Stimulated activated CD4-positive, alpha-beta T cell treated with anti-CD3 and anti-CD28 coated beads, Interleukin-1b, Interleukin-23, amount 100 ng/mL, for 24 hours (primary cell): ENCODE results near the gene ZFYVE28.
"Not testable (repeated sequence)": the region's sequence is repeated elsewhere in the genome, so short reads cannot be mapped to it uniquely, and the experiment has no call there.

Experiments
- DNase-seq, 4 experiments: peaks; one replicate each; pipeline ENCODE4 v3.0.0-alpha.2; 2020; ENCODE audit warnings: low read depth in 4 of 4, low spot score in 1 of 4

Gene ZFYVE28

GRCh38 chr4:2446656-2447564 is 28.5 kb upstream of the ZFYVE28 start:
- DNase-seq: no peak

- no peak for DNase-seq
Measured at GRCh38 chr4:2445571-2445970, 27.1 kb upstream of the ZFYVE28 start.

GRCh38 chr4:2445130-2445529 is 26.7 kb upstream of the ZFYVE28 start:
- DNase-seq: no peak

GRCh38 chr4:2443956-2444740 is 25.7 kb upstream of the ZFYVE28 start:
- no peak for DNase-seq

GRCh38 chr4:2443061-2443730 is 24.8 kb upstream of the ZFYVE28 start:
- DNase-seq: no peak

GRCh38 chr4:2442175-2442993 is 23.9 kb upstream of the ZFYVE28 start:
- DNase-seq: no peak

GRCh38 chr4:2441393-2442174 is 23.1 kb upstream of the ZFYVE28 start:
- peak; percentile 23 to 64 (median 54) for DNase-seq

GRCh38 chr4:2438822-2439718 is 20.6 kb upstream of the ZFYVE28 start:
- no peak for DNase-seq

- DNase-seq: no peak
Measured at GRCh38 chr4:2437475-2438215, 19.2 kb upstream of the ZFYVE28 start.

- DNase-seq: no peak
Measured at GRCh38 chr4:2436761-2437474, 18.5 kb upstream of the ZFYVE28 start.

- DNase-seq: no peak
Measured at GRCh38 chr4:2436301-2436700, 17.9 kb upstream of the ZFYVE28 start.

- no peak for DNase-seq
Measured at GRCh38 chr4:2434420-2434819, 16.0 kb upstream of the ZFYVE28 start.

- DNase-seq: no peak
Measured at GRCh38 chr4:2433609-2434350, 15.3 kb upstream of the ZFYVE28 start.

GRCh38 chr4:2432991-2433530 is 14.6 kb upstream of the ZFYVE28 start:
- no peak for DNase-seq

- DNase-seq: no peak
Measured at GRCh38 chr4:2432004-2432403, 13.6 kb upstream of the ZFYVE28 start.

GRCh38 chr4:2429945-2430757 is 11.7 kb upstream of the ZFYVE28 start:
- DNase-seq: not testable (repeated sequence)
